Activated T-cell treated with anti-CD3 and anti-CD28 coated beads, Interleukin-2, amount 50 U/mL, for 1 hour (primary cell): ENCODE measurements around the gene DNAJC12.
"Not testable (repeated sequence)": the region's sequence is repeated elsewhere in the genome, so short reads cannot be mapped to it uniquely, and the experiment has no call there.

Source experiments
- DNase-seq: peaks from one replicate; pipeline ENCODE4 v3.0.0-alpha.2; 2020

The DNAJC12 gene

DNA sequence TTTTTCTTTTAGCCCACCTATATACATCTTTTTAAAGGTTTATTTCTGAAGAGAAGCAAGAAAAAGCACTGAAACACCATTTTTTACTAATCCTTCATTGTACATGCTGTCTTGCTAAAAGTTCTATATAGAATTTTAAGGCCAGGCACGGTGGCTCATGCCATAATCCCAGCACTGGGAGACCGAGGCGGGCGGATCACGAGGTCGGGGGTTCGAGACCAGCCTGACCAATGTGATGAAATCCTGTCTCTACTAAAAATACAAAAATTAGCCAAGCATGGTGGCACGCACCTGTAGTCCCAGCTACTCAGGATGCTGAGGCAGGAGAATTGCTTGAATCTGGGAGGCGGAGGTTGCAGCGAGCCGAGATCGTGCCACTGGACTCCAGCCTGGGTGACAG, 1.5 kb upstream of the DNAJC12 start:
- not testable (repeated sequence) for DNase-seq

DNA sequence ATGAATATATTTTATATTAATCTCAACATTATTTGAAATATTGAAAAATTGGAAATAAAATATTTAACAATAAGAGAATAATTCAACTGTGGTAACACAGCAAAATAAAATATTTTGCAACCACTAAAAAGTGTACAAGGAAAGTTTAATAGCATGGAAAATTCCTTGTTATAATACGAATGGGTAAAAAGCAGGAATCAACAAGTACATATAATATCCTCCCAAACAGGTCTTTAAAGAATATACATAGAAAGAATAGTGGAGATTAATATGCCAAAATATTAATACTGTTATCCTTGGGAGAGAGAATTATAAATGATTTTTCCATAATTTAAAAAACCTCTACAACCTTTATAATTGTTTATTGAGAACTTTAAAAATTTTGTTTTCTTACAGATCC, 1.0 kb downstream of the DNAJC12 start:
- DNase-seq: no peak

DNA sequence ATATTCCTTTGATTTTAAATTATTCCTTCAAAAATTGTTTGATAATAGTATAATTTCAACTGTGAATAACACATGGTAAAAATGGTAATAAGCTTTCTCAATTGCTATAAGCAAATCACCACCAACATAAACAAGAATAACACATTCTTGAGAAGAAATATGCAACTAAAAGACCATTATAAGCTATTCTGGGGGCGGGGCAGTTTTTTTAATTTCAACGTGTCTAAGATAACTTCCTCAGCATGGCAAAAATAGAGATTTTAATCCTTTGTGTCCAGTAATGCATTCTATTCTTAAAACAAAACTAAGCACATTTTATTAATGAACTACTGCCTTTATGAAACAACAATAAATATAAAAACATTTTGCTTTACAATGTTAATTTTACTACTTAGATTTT, 1.5 kb downstream of the DNAJC12 start:
- no peak for DNase-seq

DNA sequence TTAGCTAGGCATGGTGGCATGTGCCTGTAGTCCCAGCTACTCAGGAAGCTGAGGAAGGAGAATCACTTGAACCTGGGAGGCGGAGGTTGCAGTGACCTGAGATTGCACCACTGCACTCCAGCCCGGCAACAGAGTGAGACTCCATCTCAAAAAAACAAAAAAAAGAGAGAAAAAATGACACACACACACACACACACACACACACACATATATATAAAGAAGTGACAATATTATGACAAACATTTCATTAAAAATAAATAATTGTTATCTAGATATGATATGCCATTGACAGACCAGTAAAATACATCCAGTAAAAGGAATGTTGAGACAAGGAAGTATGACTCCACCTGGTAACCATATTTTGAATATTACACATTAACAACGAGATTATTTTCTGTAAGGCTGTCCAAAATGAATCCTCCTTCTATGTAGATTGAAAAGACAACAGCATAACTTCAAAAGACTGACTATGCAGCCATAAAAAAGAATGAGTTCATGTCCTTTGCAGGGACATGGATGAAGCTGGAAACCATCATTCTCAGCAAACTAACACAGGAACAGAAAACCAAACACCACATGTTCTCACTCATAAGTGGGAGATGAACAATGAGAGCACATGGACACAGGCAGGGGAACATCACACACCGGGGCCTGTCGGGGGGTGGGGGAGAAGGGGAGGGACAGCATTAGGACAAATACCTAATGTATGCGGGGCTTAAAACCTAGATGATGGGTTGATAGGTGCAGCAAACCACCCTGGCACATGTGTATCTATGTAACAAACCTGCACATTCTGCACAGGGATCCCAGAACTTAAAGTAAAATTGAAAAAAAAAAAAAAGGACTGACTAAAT, 2.2 kb downstream of the DNAJC12 start:
- not testable (repeated sequence) for DNase-seq

DNA sequence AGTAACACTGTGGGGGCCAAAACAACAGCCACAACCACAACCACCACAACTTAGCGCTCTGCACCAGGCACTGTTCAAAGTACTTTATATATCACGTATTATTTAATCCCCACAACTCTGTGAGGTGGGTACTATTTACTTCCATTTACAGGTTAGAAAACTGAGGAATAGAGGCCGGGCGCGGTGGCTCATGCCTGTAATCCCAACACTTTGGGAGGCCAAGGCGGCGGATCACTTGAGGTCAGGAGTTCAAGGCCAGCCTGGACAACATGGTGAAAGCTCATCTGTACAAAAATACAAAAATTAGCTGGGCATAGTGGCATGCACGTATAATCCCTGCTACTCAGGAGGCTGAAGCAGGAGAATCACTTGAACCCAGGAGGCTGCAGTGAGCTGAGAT, 3.6 kb downstream of the DNAJC12 start:
- no peak for DNase-seq

DNA sequence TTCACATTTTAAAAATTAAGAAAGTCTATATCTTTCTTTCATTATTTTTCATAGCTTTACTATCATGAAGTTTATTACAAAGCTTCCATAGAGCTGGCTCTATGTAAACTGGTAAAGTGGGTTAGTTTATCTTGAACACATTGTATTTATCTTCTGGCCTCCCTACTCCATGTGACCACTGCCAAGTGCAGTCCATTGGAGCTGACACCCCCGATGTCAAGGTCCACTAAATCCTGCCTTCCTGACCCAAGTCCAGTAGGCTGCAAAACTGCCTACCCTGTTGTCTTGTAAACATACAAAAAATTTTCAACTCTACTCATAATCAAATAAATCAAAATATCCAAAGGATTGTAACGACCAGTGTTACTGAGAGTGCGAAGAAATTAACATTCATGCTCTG, 10.2 kb downstream of the DNAJC12 start:
- DNase-seq: no peak

DNA sequence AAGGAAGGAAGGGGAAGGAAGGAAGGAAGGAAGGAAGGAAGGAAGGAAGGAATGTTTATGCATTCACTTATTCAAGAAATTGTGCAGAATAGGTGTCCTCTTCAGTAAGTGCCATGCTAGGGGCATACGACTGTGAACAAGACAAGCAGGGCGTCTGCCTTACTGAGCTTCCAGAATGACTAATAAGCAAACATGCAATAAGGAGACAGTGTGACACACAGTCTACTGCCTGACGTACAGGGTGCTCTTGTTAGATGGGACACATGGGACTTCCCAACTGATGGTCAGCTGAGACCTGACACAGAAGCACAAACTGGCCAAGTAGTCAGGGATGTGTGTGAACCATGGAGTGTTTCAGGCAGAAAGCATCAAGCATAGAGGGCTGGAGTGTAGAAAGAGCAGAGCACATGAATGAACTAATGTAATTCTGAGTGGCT, 18.2 kb downstream of the DNAJC12 start:
- DNase-seq: no peak

DNA sequence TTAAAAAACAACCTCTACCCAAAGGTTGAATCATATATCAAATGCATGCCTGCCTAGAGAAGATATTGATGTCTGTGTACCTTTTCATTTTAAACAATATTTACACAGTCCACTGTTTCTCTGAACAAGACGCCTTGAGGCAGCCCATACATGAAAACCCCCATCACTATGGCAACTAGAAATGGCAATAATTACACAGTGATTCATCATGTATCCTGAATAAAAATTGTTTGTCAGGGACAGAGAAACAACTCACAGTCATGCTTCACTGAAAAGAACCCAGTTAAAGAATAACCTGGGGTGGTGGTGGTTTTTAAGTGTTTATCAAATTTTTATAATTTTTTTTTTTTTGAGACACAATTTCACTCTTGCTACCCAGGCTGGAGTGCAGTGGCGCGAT, 19.7 kb downstream of the DNAJC12 start:
- no peak for DNase-seq

DNA sequence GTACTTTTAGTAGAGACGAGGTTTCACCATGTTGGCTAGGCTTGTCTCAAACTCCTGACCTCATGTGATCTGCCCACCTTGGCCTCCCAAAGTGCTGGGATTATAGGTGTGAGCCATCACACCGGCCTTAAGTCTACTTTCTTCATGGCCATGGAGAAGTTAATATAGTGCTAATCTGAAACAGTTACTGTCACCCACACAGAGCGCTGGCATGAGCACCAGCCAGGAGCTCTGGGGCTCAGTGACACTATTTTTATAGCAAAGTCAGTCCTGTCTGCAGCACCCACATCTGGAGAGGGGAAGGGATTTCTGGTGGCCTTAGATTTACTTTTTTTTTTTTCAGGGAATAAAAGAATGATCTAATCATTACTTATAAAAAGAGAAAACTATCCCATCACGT, 21.3 kb downstream of the DNAJC12 start:
- DNase-seq: no peak

DNA sequence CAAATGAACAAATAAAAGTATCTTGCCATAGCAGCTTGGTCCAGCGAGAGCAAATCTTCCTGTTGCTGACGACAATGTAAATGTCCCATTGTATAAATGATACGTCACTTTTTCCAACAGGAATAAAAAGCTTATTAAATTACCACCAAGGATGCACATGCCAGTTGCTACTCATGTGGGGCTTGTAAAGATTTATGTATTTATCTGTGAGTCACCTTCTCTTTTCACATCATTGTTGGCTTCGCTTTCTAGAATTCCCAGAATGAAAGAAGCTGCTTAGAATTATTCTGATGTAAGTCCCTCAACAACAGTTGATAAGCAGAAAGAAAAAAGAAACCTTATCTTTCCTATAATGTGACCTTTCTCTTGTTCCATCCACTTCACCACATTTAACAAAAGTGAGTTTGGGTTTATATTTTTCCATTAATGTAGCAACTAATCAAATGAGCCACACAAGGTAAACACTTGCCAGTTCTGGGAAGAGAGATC, 22.4 kb downstream of the DNAJC12 start:
- no peak for DNase-seq

DNA sequence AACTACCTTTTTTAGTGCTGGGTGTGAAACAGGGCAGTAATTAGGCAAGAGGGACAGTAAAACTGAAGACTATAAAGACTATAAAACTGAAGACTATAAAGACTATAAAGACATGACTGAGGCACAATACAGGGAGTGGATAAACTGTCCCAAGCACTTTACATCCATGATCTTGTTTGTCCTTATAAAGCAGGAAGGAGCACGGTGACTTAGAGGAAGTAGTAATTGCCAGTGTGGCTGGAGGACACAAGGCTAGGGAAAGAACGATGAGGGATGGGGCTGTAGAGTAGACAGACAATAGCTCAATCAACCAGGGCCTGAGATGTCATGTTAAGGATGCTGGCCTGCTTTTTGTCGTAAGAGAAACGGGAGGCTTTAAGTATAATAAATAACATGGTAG, 26.0 kb downstream of the DNAJC12 start:
- DNase-seq: no peak

DNA sequence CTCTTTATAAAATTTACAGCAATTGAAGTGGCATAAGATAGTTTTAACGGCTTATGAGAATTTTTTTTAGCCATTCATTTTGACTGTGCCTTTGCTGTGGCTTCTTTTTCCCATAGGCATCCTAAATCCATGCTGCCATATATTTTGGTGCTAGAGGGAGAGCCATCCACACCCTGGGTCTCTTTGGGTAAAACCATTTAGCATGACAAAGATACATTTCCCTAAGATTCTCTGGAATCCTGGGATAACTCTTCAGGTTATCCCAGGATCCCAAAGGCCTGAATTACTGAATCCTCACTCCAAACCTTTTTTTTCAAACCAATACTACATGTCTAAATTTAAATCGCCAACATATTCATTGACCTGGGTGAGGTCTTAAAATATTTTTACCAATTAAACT, 28.9 kb downstream of the DNAJC12 start:
- DNase-seq: no peak

DNA sequence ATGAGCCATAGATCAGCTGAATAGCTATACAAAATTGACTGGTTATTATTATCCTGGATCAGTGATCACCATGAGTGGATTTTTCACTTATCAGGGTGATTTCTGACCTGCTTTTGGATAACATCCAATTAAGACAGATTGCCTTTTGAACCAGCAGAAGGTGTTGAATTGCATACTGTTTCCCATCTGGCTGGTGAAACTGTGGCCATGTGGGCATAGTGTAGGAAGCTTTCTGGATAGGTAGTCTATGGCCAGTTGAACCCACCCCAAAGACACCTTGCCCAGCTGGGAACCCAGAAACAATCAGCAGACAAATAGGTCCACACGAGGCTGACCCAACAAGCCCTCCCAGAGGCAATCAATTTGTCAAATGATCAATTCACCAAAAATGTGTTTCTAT, 29.3 kb downstream of the DNAJC12 start:
- no peak for DNase-seq

DNA sequence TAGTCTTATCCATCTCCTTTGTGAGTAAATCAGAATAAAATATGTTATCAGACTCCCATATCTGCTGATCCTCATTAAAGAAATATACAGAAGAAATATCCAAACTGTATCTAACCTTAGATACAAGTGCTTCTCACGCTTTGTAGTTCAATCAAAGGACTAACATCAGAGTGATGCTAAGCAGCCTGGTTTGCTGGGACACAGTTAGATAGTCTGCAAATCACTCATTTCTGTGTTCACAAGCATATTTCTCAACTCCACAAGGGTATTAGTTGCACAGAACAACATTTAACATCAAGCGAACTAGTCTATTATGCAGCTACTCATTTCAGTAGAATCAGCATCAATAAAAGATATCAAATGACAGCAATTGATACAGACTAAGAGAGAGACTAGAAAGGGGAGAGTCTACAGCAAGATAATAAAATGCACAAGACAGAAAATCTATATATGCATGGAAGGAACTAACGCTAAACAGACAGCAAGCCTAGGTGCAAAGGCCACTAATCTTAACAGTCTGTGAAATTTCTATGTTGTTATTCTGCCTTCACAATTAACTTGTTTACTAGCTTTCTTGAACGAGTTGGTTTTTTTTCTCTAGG, 30.0 kb downstream of the DNAJC12 start:
- DNase-seq: no peak

DNA sequence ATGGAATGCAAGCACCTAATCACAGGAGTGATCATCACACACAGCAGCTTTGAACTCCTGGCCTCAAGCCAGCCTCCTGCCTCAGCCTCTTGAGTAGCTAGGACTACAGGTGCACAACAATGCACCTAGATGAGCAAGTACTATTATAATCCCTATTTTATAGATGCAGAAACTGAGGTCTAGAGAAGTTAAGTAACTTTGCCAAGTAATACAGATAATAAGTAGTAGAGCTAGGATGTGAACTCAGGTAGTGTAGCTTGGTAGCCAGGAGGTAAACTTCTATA, 33.7 kb downstream of the DNAJC12 start:
- no peak for DNase-seq

DNA sequence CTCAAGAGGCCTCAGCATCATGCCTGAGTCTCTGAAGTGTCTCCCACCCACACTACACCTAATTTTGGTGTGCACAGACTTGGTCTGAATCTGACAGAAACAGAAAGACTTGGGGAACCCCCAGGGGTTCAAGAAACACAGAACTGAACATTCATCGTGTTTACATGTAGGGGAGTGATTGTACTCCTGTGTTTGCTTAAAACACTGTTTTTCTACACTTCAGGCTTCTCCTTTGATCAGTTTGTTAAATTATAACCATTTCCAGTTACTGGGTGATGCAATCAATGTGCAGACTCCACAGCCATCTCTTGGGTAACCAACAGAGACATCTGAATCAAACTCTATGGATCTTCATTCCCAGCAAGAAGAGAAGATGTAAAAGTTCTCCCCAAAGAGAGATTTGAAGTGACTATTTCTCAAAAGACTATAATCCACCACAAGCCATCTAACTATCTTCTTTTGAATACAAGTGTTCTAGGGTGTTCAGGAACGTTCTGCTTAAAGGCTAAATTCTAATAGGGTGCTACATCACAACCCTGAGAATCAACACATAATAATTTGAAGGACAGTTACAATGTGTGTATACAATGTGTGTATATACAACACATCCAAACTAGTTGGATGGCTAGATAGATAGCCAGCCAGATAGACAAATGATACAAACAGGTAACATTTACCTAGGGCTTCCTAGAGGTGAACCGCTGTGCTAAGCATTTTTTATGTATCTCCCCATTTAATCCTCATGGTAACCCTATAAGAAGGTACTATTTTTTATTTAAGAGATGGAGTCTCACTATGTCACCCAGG, 34.2 kb downstream of the DNAJC12 start:
- DNase-seq: no peak

DNA sequence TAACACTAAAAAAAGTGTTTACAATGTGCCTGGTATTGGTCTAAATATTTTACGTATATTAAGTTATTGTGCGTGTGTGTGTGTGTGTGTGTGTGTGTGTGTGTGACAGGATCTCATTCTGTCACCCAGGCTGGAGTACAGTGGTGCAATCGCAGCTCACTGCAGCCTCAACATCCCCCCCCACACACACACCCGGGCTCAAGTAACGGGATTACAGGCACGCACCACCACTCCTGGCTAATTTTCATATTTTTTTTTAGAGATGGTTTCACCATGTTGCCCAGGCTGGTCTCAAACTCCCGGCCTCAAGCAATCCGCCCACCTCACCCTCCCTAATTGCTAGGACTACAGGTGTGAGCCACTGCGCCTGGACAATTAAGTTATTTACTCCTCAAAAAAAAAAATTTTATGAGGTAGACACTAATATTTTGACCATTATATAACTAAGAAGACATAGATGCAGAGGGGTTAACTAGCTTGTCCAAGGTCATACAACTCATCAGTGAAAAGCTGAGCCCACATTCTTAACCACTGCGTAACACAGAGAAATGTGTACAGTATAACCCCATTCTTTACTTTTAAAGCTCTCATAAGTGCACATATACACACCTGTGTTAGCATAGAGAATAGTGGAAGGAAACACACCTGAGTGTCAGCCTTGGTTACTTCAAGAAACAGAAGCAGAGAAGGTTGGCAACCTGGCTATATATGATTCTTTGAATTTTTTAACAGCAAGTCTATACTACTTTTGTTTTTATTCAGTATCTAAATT, 35.0 kb downstream of the DNAJC12 start:
- no peak for DNase-seq

DNA sequence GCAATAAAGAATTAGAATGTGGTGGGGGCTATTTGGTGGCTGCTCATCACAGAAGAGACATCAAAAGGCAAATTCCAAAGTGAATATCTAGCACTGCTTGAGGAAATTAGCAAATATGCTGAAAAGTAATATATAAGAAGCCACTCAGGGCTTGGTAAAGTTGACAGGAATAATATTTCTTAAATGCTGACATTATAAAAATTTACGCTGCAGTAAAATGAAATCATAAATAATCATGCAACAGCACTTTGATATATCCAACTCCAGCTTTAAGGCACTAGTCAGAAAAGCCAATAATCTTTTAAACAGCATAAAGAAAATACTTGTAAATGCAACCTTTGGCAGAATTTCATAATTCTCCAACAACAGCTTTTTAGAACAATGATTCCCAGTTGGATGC, 36.9 kb downstream of the DNAJC12 start:
- no peak for DNase-seq

DNA sequence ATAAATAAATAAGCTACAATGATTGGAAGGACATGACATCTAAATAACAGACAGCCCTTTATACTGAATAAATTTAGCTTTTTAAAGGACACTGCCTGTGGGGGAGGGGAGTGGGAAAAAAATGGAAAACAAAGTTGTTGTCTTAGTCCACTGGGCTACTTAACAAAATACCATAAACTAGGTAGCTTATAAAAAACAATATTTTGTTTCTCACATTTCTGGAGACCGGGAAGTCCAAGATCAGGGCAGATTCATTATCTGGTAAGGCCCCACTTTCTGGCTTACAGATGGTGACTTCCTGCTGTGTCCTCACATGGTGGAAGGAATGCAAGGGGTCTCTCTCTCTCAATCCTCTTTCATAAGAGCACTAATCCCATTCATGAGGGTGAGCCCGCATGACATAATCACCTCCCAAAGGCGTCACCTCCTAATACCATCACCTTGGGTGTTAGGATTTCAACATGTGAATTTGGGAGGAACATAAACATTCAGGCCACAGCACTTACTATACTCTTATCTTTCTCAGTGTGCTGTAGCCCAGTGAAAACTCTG, 43.0 kb downstream of the DNAJC12 start:
- DNase-seq: no peak

DNA sequence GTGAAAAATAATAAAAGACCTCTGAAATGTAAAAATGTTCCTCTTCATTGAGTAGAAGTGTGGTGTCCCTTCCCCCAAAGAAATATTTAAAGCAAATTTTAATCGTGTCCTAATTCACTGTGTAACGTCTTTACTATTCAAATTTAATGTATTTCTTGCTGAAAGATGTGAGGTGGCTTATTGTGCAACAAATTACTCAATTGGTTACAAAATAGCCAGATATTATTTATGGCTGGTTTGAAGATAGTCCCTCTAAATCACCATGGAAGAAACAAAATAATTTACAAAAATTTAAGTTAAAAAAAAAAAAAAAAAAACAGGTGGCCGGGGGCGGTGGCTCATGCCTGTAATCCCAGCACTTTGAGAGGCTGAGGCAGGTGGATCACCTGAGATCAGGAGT, 43.7 kb downstream of the DNAJC12 start:
- no peak for DNase-seq

DNA sequence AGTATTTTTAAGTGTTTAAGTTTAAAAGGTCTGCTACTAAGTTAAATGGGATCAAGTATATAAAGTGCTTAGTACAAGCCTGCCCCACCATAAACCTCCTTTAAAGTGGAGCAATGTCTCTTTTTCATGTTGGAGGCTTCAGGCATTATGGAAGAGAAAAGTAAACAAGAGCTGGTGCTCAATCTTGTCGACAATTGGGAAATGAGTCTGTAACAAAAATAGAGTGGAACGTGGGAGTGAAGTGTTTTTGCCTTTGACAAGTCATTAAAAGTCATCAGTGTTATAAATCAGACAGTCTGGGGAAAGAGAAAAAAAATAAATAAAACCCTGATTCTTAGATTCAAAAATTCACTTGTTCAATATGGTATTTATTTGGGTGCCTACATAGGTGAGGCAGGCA, 44.7 kb downstream of the DNAJC12 start:
- no peak for DNase-seq

DNA sequence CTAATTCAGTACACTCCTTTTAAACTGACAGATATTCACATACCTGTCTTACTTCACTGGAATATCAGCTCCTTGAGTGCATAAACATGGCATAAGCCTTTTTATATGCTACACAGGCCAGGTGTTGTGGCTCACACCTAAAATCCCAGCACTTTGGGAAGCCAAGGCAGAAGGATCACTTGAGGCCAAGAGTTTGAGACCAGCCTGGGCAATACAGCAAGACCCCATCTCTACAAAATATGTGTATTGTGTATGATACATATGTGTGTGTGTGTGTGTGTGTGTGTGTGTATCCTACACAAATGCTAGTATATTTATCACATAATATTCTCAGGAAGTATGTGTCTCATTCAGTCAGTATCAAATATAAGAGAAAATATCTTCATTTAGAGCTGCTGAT, 45.3 kb downstream of the DNAJC12 start:
- DNase-seq: no peak
